ENCODE data around the gene SAAL1. TPM values are rescaled to one million over a fixed set of nuclear protein-coding genes. Genes with fewer than 3 reads are reported as not detected.
A peak's percentile ranks its signal among the peaks of the same experiment; 100 is the strongest.

Gene SAAL1
- total RNA-seq, 1 donor from 2014 or later, result 73.4 TPM

DNA sequence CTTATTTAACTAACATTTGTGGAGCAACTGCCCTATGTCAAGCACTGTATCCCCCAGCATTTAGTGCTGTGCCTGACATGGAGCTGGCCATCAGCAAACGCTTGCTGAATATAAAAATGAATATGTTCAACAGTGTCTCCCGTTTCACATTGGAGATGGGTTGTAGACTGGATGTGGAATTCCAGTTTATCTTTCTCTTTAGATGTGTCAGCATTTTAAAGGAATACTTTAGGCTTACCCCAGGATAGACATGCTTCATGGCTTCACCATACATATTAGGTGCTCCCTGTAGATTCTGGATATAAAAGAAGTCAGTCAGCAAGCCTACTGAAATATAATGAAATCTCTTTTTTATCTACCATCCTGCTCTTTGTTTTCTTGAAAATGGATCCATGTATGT is 38.5 kb downstream of the SAAL1 start:
- no peak overlapping the region for H3K4me2 ChIP-seq
- Mint-ChIP-seq H3K27ac (peak overlapping the region; percentile 33), H3K36me3 (peaks cover 3% of the 10 kb centered on the region), H3K27me3 (ENCODE audit: insufficient read depth, low read depth) (peaks cover 2% of the 10 kb centered on the region), H3K4me1 (peaks cover 6% of the 10 kb centered on the region), H3K4me3 (no peak overlapping the region), H3K9me3 (no peaks in the 10 kb centered on the region)
- H3F3A ChIP-seq (ENCODE audit: low read depth), result no peaks in the 10 kb centered on the region
- TF ChIP-seq EZH2 (IDR thresholded peaks at IDR 0.05) (no peak), EZH2phosphoT487 (IDR thresholded peaks at IDR 0.05) (no peak)
- TF ChIP-seq, protein P1, sequence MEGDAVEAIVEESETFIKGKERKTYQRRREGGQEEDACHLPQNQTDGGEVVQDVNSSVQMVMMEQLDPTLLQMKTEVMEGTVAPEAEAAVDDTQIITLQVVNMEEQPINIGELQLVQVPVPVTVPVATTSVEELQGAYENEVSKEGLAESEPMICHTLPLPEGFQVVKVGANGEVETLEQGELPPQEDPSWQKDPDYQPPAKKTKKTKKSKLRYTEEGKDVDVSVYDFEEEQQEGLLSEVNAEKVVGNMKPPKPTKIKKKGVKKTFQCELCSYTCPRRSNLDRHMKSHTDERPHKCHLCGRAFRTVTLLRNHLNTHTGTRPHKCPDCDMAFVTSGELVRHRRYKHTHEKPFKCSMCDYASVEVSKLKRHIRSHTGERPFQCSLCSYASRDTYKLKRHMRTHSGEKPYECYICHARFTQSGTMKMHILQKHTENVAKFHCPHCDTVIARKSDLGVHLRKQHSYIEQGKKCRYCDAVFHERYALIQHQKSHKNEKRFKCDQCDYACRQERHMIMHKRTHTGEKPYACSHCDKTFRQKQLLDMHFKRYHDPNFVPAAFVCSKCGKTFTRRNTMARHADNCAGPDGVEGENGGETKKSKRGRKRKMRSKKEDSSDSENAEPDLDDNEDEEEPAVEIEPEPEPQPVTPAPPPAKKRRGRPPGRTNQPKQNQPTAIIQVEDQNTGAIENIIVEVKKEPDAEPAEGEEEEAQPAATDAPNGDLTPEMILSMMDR (IDR thresholded peaks at IDR 0.05), result no peak
- no peak overlapping the region for H3K27ac ChIP-seq
- no peaks in the 10 kb centered on the region for H4K20me1 ChIP-seq (ENCODE audit: low read depth)
- no peaks in the 10 kb centered on the region for H3K36me3 ChIP-seq
- H2AFZ ChIP-seq (replicated peaks), result no peak overlapping the region
- H3K9ac ChIP-seq, result no peak overlapping the region
- no peaks in the 10 kb centered on the region for H3K9me3 ChIP-seq (ENCODE audit: low read depth)
- no peak overlapping the region for H3K4me3 ChIP-seq
- H3K4me1 ChIP-seq, result no peaks in the 10 kb centered on the region
- no peaks in the 10 kb centered on the region for H3K79me2 ChIP-seq (ENCODE audit: low read depth)
- H3K27me3 ChIP-seq, result no peaks in the 10 kb centered on the region
- DNase-seq (ENCODE audit: low spot score), result no peak

DNA sequence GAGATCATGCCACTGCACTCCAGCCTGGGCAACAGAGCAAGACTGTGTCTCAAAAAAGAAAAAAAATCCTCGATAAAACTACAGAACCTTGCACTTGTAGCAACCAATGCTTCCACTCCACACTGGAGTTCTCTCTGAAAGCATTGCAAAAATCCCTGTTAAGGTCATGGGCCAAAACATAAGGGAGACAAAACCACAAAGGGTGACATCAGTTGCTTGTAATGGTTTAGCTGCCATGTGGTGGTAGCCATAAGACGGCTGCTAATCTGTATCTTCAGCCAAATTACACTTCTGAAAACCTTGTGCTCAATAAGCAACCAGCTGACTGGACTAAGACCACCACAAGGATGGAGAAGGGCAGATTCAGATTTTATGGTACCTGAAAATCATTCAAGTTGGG is 39.3 kb downstream of the SAAL1 start:
- TF ChIP-seq EZH2 (IDR thresholded peaks at IDR 0.05) (no peak), EZH2phosphoT487 (IDR thresholded peaks at IDR 0.05) (no peak)
- TF ChIP-seq, protein P1 (IDR thresholded peaks at IDR 0.05), result no peak

DNA sequence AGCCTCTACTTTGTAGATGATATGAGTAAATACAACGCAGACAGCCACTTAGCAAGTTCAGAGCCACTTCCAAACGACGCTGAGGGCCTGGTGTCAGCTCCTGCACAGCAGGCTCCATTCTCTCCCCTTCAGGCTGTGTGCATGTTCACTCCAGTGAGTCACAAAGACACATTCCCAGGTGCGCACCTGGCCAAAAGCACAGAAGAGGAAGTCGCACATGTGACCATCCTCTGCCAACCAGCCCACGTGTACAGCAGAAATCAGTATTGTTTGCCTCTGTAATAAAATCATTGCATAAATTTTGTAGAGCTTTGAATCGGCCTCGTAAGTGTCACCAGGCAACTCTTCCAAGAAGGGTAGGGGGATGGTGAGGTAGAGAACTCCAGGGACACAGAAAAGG is 40.3 kb downstream of the SAAL1 start:
- H3K36me3 ChIP-seq, result no peaks in the 10 kb centered on the region
- H3K27me3 Mint-ChIP-seq (ENCODE audit: insufficient read depth, low read depth), result peaks cover 2% of the 10 kb centered on the region
- peaks cover 3% of the 10 kb centered on the region for H3K36me3 Mint-ChIP-seq
- no peaks in the 10 kb centered on the region for H3K9me3 ChIP-seq (ENCODE audit: low read depth)
- no peak overlapping the region for H2AFZ ChIP-seq (replicated peaks)
- H3K79me2 ChIP-seq (ENCODE audit: low read depth), result no peaks in the 10 kb centered on the region
- H3K4me3 Mint-ChIP-seq, result no peak overlapping the region
- no peak overlapping the region for H3K4me3 ChIP-seq
- H3K4me1 Mint-ChIP-seq, result peaks cover 6% of the 10 kb centered on the region
- no peak overlapping the region for H3K27ac Mint-ChIP-seq
- no peak overlapping the region for H3K27ac ChIP-seq
- H4K20me1 ChIP-seq (ENCODE audit: low read depth), result no peaks in the 10 kb centered on the region
- no peaks in the 10 kb centered on the region for H3K4me1 ChIP-seq
- TF ChIP-seq EZH2 (IDR thresholded peaks at IDR 0.05) (no peak), EZH2phosphoT487 (IDR thresholded peaks at IDR 0.05) (no peak)
- H3F3A ChIP-seq (ENCODE audit: low read depth), result no peaks in the 10 kb centered on the region
- H3K9ac ChIP-seq, result no peak overlapping the region
- H3K4me2 ChIP-seq, result no peak overlapping the region
- DNase-seq (ENCODE audit: low spot score), result no peak
- no peaks in the 10 kb centered on the region for H3K9me3 Mint-ChIP-seq
- H3K27me3 ChIP-seq, result no peaks in the 10 kb centered on the region

More for the DNA sequence above, 39.3 kb downstream of the SAAL1 start:
- no peaks in the 10 kb centered on the region for H4K20me1 ChIP-seq (ENCODE audit: low read depth)
- H3K4me3 Mint-ChIP-seq, result no peak overlapping the region
- H3K36me3 Mint-ChIP-seq, result peaks cover 3% of the 10 kb centered on the region
- H3K9me3 ChIP-seq (ENCODE audit: low read depth), result no peaks in the 10 kb centered on the region
- no peaks in the 10 kb centered on the region for H3F3A ChIP-seq (ENCODE audit: low read depth)
- no peaks in the 10 kb centered on the region for H3K36me3 ChIP-seq
- no peak overlapping the region for H3K27ac Mint-ChIP-seq
- no peak overlapping the region for H3K9ac ChIP-seq
- H2AFZ ChIP-seq (replicated peaks), result no peak overlapping the region
- H3K4me1 ChIP-seq, result no peaks in the 10 kb centered on the region
- no peak overlapping the region for H3K4me2 ChIP-seq
- no peak overlapping the region for H3K27ac ChIP-seq
- no peaks in the 10 kb centered on the region for H3K79me2 ChIP-seq (ENCODE audit: low read depth)
- peaks cover 6% of the 10 kb centered on the region for H3K4me1 Mint-ChIP-seq
- H3K27me3 ChIP-seq, result no peaks in the 10 kb centered on the region
- DNase-seq (ENCODE audit: low spot score), result no peak
- no peaks in the 10 kb centered on the region for H3K9me3 Mint-ChIP-seq
- no peak overlapping the region for H3K4me3 ChIP-seq
- peaks cover 2% of the 10 kb centered on the region for H3K27me3 Mint-ChIP-seq (ENCODE audit: insufficient read depth, low read depth)

DNA sequence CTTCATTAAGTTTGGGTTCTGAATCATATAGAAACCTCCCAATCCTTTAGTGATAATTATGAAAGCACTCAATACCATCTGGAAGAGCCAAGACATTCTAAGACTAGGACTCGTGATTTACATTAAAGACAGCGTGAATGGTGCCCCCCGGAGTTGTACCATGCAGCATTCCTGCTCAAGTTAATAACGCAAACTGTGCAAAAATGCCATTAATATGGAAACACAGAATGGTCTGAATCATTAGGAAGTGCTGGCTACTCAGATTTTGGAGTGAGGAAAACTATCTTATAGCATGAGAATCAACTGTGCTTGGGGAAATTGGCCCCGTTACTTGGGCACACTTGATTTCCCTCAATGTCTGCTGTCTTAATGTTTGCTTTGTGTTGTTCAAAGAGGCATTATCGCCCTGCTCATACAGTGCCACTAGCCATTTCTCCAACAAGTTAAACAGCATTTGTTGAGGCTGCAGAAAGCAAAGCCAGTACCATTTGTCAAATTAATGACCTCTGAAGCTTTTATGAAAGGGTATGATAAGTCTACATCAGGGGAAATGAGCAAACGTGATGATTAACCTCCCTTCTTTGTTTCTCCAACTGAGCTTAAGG is 41.3 kb downstream of the SAAL1 start:
- Histone ChIP-seq H3K4me2 (no peak overlapping the region), H3K27me3 (no peaks in the 10 kb centered on the region), H2AFZ (replicated peaks) (no peak overlapping the region), H3K36me3 (no peaks in the 10 kb centered on the region), H4K20me1 (ENCODE audit: low read depth) (no peaks in the 10 kb centered on the region), H3K9me3 (ENCODE audit: low read depth) (no peaks in the 10 kb centered on the region), H3K4me3 (no peak overlapping the region), H3K27ac (no peak overlapping the region), H3K4me1 (no peaks in the 10 kb centered on the region), H3K9ac (no peak overlapping the region), H3K79me2 (ENCODE audit: low read depth) (no peaks in the 10 kb centered on the region), H3F3A (ENCODE audit: low read depth) (no peaks in the 10 kb centered on the region)
- Mint-ChIP-seq H3K27ac (no peak overlapping the region), H3K27me3 (ENCODE audit: insufficient read depth, low read depth) (peaks cover 2% of the 10 kb centered on the region), H3K9me3 (no peaks in the 10 kb centered on the region), H3K4me1 (peaks cover 6% of the 10 kb centered on the region), H3K4me3 (no peak overlapping the region), H3K36me3 (peaks cover 3% of the 10 kb centered on the region)
- TF ChIP-seq EZH2 (IDR thresholded peaks at IDR 0.05) (no peak), EZH2phosphoT487 (IDR thresholded peaks at IDR 0.05) (no peak)
- TF ChIP-seq, protein P1 (IDR thresholded peaks at IDR 0.05), result no peak
- DNase-seq (ENCODE audit: low spot score), result no peak

Data from neural progenitor cell (in vitro differentiated cells).